Measurements from ENCODE around the gene TMEM59L.

Gene TMEM59L

GRCh38 chr19:18660051-18660910 is 47.6 kb downstream of the TMEM59L start:
- DNase-seq, result no peak

- no peak for DNase-seq
Measured at GRCh38 chr19:18660939-18661670, 48.4 kb downstream of the TMEM59L start.

- DNase-seq, result no peak
Measured at GRCh38 chr19:18662972-18663732, 50.5 kb downstream of the TMEM59L start.

DNA sequence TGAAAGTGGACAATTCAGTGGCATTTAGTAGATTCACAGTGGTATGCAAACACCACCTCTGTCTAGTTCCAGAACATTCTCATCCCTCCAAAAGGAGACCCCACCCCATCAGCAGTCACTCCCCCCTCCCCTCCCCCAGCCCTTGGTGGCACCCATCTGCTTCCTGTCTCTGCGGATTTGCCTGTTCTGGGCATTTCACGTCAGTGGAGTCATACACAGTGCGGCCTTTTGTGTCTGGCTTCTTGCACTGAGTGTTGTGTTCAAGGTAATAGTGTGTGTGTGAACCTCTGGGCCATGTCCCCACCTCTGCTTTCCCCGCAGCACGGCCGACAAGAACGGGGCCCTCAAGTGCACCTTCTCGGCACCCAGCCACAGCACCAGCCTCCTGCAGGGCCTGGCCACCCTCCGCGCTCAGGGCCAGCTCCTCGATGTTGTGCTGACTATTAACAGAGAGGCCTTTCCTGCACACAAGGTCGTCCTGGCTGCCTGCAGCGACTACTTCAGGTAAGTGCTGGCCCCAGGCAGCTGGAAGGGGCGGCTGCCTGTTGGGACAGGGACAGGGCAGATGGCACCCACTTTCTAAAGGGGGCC is 51.4 kb downstream of the TMEM59L start:
- DNase-seq, result no peak

- DNase-seq, result no peak
Measured at GRCh38 chr19:18665771-18666202, 53.1 kb downstream of the TMEM59L start.

DNA sequence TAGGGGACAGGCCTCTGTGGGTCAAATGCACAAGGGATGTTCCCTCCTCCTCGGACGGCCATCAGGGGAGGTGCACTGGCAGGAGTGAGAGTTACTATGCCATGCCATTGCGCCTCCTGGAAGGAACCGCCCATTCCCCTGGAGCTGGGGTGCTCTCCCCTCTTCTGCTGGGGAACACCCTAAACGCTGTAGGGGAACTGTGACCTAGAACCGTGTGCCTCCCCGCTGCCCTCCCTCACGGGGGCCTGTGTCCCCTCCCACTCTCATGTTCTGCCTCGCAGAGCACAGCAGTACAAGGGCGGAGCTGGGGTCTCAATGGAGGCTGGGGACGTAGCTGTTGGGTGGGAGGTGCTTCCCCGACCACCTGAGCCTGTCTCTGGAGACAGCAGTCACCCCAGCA is 53.6 kb downstream of the TMEM59L start:
- DNase-seq, result no peak

- DNase-seq, result no peak
Measured at GRCh38 chr19:18666784-18667183, 54.1 kb downstream of the TMEM59L start.

DNA sequence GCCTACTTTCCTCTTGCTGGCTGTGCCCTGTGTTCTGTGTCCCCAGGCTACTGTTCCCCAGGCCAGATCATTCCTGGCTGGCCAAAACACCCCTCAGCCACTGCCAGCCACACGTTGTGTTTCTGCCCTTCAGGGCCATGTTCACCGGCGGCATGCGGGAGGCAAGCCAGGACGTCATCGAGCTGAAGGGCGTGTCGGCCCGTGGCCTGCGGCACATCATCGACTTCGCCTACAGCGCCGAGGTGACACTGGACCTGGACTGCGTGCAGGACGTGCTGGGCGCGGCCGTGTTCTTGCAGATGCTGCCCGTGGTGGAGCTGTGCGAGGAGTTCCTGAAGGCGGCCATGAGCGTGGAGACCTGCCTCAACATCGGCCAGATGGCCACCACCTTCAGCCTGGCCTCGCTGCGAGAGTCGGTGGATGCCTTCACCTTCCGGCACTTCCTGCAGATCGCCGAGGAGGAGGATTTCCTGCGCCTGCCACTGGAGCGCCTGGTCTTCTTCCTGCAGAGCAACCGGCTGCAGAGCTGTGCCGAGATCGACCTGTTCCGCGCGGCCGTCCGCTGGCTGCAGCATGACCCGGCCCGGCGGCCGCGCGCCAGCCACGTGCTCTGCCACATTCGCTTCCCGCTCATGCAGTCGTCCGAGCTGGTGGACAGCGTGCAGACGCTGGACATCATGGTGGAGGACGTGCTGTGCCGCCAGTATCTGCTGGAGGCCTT is 55.0 kb downstream of the TMEM59L start:
- DNase-seq, result no peak

GRCh38 chr19:18668252-18668631 is 55.6 kb downstream of the TMEM59L start:
- no peak for DNase-seq

DNA sequence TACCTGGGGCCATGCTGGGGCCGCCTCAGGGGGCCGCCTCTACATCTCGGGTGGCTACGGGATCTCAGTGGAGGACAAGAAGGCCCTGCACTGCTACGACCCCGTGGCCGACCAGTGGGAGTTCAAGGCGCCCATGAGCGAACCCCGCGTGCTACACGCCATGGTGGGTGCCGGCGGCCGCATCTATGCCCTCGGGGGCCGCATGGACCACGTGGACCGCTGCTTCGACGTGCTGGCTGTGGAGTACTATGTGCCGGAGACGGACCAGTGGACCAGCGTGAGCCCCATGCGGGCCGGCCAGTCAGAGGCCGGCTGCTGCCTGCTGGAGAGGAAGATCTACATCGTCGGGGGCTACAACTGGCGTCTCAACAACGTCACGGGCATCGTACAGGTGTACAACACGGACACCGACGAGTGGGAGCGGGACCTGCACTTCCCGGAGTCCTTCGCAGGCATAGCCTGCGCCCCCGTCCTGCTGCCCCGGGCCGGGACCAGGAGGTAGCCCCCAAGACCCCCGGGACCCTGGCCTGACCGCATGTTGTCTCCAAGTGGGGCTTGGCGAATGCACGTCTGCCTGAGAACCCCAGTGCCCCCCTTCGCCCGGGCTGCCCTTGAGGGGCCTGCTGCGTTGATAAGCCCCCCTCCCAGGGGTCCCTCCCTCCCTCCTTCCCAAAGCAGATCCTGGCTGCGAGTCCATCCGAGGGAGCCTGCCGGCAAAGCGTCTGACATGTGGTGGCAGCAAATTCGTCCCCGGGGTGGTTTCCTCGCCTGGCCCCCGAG is 56.3 kb downstream of the TMEM59L start:
- DNase-seq, result no peak

GRCh38 chr19:18669524-18669817 is 56.8 kb downstream of the TMEM59L start:
- DNase-seq, result no peak

DNA sequence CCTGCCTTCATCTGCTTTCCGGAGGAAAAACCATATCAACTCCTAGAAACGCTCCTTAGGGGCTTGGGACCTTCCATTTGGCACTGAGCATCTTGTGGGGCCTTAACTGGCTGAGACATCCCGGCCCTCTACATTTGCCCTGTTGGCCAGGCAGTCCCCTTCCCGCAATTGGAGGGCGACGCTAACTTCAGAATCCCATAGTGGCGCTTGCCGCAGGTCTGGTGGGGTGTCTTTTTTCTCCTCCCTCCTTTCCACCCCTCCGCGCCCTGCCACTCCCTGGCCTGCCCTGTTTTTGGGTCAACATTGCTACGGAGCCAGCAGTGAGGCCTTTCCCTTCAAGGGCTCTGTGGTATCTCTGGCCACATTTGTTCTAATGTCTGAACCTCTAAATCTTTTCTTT is 57.2 kb downstream of the TMEM59L start:
- no peak for DNase-seq

DNA sequence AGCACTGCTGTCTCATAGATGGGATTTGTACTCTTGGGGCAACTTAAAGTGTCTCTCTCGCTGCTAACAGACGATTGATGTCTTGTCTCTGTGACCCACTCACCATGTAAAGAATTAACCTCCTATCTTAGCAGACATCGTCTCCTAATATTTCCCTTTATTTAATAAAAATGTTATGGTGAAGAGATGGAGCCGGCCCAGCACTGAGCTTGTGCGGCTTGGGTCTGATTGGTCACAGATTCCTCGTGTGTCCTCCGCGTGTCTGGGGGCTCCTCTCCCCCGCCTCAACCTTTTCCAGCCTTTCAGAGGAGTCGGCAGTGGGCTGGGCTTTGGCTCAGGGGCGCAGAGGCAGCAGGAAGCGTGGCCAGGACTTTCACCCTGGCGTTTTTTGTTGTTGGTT is 57.6 kb downstream of the TMEM59L start:
- no peak for DNase-seq

All from NCI-H2081 (cell line).